Memory B cell (primary cell): Measurements from ENCODE around the gene ZNF133.
"Not testable (repeated sequence)": the region's sequence is repeated elsewhere in the genome, so short reads cannot be mapped to it uniquely, and the experiment has no call there.

Experiments
- ATAC-seq: fragments of 150-1000 bp; cut with Tn5 transposase; 2 replicates; pipeline ENCODE4 v1.10.0; 2021; ENCODE audit warnings: low read depth, mild to moderate bottlenecking, moderate library complexity
- DNase-seq, 2 donors: peaks; one replicate each; pipeline ENCODE4 v3.0.0; 2022; ENCODE audit warnings: low spot score in 2 of 2
- H3K27ac Mint-ChIP-seq: one replicate; pipeline ENCODE4 v1.8.0; 2022; ENCODE audit warnings: mild to moderate bottlenecking, moderate library complexity, mixed read lengths
- H3K27me3 Mint-ChIP-seq: one replicate; pipeline ENCODE4 v1.8.0; 2022; ENCODE audit warnings: mixed read lengths
- H3K36me3 Mint-ChIP-seq: one replicate; pipeline ENCODE4 v1.8.0; 2022; ENCODE audit warnings: mild to moderate bottlenecking, mixed read lengths
- H3K4me1 Mint-ChIP-seq: one replicate; pipeline ENCODE4 v1.8.0; 2022; ENCODE audit warnings: mixed read lengths
- H3K4me3 Mint-ChIP-seq: one replicate; pipeline ENCODE4 v1.8.0; 2022; ENCODE audit warnings: mild to moderate bottlenecking, moderate library complexity, mixed read lengths
- H3K9me3 Mint-ChIP-seq: one replicate; pipeline ENCODE4 v1.8.0; 2022; ENCODE audit warnings: mixed read lengths

ZNF133 gene

DNA sequence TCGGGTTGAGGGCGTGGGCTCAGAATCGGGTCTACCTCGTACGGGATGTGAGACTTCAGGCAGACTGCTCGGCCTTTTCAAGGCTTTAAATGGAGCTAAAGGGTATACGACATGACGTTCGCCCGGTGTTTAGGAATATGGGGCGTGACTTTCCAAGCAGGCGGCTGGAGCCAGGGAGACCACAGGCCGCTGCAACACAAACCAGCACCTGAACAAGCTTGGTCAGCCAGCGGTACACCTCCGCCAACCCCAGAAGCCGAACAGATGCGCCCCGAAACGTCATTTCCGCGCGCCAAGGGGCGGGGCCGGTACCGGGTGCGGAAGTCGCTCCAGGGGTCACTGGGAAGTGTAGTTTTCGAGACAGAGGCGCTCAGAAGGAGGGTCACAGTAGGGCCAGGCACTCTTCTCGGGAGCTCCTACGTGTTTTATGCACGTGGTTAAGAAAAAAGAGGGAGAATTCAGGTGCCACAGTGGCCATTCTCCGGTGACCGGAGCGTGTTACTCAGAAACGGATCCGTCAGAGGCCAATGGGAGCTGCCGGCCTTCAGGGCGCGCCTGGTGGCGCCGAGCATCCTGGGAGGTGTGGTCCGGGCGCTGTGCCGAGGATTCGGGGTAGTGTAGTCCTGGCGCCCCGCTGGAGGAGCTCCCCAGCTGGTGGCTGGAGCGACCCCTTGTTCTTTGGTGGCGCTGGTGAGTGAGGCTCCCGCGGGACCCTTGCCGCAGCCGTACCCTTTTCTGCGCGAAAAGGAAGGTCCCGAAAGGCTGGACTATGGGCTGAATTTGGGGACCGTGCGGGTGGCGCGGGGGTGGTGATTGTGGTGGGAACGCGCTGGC lies at the start of gene ZNF133:
Gene ZNF133, plus strand, starts transcription at position 613 of the 834 bp plus-strand sequence. CDS start 17,160 bp downstream, outside the sequence.
- H3K9me3 Mint-ChIP-seq, result peaks cover 12% of the 10 kb centered on the region
- peaks cover 14% of the 10 kb centered on the region for H3K27me3 Mint-ChIP-seq
- peak within 1 kb of the TSS; percentile 97 for H3K27ac Mint-ChIP-seq
- peak within 1 kb of the TSS; percentile 94 for H3K4me3 Mint-ChIP-seq
- peaks cover 15% of the 10 kb centered on the region for H3K4me1 Mint-ChIP-seq
- H3K36me3 Mint-ChIP-seq, result peaks cover 21% of the 10 kb centered on the region
- peak; percentile 95 to 99 for DNase-seq
- ATAC-seq, result peak; percentile 90

DNA sequence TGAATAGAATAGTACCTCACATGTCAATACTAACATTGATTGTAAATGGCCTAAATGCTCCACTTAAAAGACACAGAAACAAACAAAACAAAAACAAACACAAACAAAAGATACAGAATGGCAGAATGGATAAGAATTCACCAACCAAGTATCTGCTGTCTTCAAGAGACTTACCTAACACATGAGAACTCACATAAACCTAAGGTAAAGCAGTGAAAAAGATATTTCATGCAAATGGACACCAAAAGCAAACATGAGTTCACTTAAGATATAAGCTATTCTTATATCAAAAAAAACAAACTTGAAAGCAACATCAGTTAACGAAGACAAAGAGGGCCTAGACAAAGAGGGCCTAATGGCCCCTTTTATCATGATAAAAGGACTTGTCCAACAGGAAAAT lies 47.3 kb upstream of the ZNF133 start:
- Mint-ChIP-seq H3K4me3 (no peak overlapping the region), H3K9me3 (peaks cover 6% of the 10 kb centered on the region), H3K27me3 (peaks cover 20% of the 10 kb centered on the region), H3K27ac (no peak overlapping the region), H3K36me3 (no peaks in the 10 kb centered on the region), H3K4me1 (no peaks in the 10 kb centered on the region)
- ATAC-seq (no peak), DNase-seq (no peak)

DNA sequence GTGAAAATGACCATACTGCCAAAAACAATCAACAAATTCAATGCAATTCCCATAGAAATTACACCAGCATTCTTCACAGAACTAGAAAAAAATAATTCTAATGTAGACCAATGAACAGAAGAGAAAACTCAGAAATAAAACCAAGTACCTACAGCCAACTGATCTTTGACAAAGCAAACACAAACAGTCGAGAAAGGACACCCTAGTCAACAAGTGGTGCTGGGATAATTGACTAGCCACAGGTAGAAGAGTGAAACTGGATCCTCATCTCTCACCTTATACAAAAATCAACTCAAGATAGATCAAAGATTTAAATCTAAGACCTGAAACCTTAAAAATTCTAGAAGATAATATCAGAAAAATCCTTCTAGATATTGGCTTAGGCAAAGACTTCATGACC lies 44.5 kb upstream of the ZNF133 start:
- DNase-seq, result no peak
- Mint-ChIP-seq H3K27ac (no peak overlapping the region), H3K4me1 (no peaks in the 10 kb centered on the region), H3K27me3 (peaks cover 20% of the 10 kb centered on the region), H3K4me3 (no peak overlapping the region), H3K36me3 (no peaks in the 10 kb centered on the region), H3K9me3 (peaks cover 6% of the 10 kb centered on the region)
- ATAC-seq, result no peak

DNA sequence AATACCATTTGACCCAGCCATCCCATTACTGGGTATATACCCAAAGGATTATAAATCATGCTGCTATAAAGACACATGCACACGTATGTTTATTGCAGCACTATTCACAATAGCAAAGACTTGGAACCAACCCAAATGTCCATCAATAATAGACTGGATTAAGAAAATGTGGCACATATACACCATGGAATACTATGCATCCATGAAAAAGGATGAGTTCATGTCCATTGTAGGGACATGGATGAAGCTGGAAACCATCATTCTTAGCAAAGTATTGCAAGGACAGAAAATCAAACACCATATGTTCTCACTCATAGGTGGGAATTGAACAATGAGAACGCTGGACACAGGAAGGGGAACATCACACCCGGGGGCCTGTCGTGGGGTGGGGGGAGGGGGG lies 39.8 kb upstream of the ZNF133 start:
- not testable (repeated sequence) for H3K27me3 Mint-ChIP-seq, ATAC-seq, DNase-seq, H3K4me3 Mint-ChIP-seq, H3K27ac Mint-ChIP-seq, H3K4me1 Mint-ChIP-seq, H3K36me3 Mint-ChIP-seq, H3K9me3 Mint-ChIP-seq

DNA sequence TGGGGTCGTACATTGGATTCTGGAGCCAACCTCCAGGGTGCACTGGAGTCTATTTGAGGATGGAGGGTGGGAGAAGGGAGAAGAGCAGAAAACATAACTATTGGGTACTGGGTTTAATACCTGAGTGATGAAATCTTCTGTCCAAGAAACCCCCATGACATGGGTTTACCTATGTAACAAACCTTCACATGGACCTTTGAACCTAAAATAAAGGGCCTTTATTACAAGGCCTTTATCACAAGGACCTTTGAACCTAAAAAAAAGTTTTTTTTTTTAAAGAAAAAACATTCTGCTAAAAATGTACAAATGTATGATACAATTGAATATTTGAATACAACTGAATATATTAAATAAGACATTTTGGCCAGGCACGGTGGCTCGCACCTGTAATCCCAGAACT lies 38.1 kb upstream of the ZNF133 start:
- no peak overlapping the region for H3K27ac Mint-ChIP-seq
- no peaks in the 10 kb centered on the region for H3K4me1 Mint-ChIP-seq
- ATAC-seq (no peak), DNase-seq (no peak)
- H3K4me3 Mint-ChIP-seq, result no peak overlapping the region
- no peaks in the 10 kb centered on the region for H3K36me3 Mint-ChIP-seq
- peaks cover 2% of the 10 kb centered on the region for H3K27me3 Mint-ChIP-seq
- H3K9me3 Mint-ChIP-seq, result no peaks in the 10 kb centered on the region

DNA sequence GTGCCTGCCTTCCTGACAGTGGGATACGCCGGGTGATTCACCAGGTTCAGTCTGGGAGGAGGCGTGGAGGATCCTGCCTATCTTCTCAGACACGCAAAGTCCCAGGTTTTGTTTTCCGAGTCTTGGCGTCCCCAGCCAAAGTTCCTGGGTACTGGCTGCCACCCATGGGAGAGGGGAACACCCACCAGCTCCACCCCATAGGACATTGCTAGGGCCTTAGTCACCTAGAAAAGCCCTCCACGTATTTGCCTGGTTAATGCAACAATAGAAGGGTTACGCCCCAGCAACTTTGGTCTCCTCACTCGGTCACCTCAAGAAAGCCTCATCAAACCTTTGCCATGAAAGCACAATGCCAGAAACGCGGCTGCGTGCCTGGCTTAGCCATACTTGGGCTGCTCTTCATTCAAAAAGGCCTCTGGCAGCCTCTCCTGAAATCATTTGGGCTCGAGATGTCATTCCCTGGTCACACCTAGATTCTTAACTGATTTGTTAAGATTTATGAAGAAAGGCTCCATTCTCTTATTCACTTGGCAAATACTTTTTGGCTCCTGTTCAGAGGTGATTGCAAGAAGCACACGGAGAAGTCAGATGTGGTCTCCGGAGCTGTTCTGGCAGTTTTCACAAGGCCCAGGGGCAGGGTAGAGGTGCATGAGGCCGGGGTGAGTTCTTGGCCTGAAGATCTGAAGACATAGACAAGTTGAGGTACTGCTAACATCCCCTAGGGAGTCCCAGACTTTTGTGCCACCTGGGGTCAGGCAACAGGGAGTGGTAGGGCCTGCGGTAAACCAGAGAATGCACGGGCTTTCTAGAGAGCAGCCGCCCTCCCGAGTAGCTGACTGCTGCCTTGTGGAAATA lies 35.5 kb upstream of the ZNF133 start:
- H3K4me3 Mint-ChIP-seq, result no peak overlapping the region
- H3K36me3 Mint-ChIP-seq, result no peaks in the 10 kb centered on the region
- H3K9me3 Mint-ChIP-seq, result no peaks in the 10 kb centered on the region
- H3K27me3 Mint-ChIP-seq, result peaks cover 4% of the 10 kb centered on the region
- H3K27ac Mint-ChIP-seq, result no peak overlapping the region
- H3K4me1 Mint-ChIP-seq, result no peaks in the 10 kb centered on the region
- DNase-seq (no peak), ATAC-seq (no peak)

DNA sequence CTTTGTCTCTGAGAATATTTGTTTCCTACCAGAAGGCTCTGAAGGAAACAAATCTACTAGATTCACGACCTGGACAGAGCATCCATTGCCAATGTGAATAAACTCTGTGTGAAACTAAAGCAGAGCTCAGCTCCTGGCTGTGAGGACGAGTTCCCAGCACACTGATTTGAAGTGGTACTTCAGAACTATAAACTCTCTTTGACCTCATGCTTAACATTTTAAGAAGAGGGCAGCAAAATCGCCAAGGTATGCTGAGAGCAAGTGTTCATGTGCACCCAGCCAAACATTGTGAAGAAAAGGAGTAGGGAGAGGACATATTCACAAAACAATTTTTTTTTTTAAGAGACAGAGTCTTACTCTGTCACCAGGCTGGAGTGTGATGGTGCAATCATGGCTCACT lies 33.7 kb upstream of the ZNF133 start:
- Mint-ChIP-seq H3K36me3 (no peaks in the 10 kb centered on the region), H3K27me3 (peaks cover 4% of the 10 kb centered on the region), H3K4me1 (no peaks in the 10 kb centered on the region), H3K27ac (no peak overlapping the region), H3K4me3 (no peak overlapping the region), H3K9me3 (no peaks in the 10 kb centered on the region)
- ATAC-seq, result no peak
- no peak for DNase-seq

DNA sequence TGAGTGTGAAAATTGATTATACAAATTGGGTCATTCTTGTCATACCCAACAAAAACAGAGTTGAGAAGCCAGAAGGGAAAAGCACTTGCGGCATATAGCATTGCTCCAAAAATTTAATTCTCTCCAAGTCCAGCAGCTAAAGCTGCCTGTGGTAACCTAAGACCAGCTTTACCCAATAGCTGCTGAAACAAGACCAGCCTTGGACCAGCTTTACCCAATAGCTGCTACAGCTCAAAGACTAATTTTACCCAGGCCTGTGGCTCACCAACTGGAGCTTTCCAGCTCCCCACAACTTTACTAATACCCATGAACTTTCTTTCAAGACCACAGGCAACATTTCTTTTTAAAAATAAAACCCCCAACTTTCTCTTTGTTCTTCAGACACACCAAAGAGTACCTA lies 32.8 kb upstream of the ZNF133 start:
- no peak for DNase-seq
- Mint-ChIP-seq H3K36me3 (no peaks in the 10 kb centered on the region), H3K27me3 (peaks cover 4% of the 10 kb centered on the region), H3K4me1 (no peaks in the 10 kb centered on the region), H3K4me3 (no peak overlapping the region), H3K9me3 (no peaks in the 10 kb centered on the region), H3K27ac (no peak overlapping the region)
- ATAC-seq, result no peak

DNA sequence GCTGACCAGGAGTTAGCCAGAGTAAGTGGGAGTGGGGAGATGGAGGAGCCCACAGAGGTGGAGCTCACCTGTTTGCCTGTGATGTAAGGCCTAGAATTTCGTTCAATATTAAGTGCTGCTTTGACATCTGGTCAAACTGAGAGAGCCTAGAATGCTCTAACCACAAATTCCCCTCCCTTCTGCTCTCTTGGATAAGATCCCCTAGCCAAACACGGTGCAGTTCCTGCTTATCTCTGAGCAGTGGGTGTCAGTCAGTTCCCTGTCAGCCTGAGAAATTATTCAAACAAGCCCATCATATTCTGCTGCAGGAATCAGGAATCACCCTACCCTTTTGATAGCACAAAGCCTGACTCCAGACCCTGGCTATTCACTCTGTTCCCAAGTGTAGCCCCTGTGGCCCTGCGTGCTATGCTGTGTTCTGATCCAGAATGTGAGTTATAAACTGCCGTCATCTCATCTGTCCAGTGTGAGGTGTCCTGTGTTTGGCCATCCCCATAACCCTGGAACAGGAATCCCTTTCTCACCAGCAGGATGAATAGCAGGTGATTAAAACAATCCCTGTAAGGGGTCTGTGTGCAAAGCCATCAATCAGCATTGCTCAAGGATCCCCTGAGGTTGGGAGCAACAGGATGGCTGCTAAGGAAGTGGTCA lies 31.8 kb upstream of the ZNF133 start:
- Mint-ChIP-seq H3K4me3 (no peak overlapping the region), H3K36me3 (no peaks in the 10 kb centered on the region), H3K4me1 (no peaks in the 10 kb centered on the region), H3K9me3 (no peaks in the 10 kb centered on the region), H3K27me3 (peaks cover 3% of the 10 kb centered on the region), H3K27ac (no peak overlapping the region)
- no peak for ATAC-seq
- DNase-seq, result no peak

DNA sequence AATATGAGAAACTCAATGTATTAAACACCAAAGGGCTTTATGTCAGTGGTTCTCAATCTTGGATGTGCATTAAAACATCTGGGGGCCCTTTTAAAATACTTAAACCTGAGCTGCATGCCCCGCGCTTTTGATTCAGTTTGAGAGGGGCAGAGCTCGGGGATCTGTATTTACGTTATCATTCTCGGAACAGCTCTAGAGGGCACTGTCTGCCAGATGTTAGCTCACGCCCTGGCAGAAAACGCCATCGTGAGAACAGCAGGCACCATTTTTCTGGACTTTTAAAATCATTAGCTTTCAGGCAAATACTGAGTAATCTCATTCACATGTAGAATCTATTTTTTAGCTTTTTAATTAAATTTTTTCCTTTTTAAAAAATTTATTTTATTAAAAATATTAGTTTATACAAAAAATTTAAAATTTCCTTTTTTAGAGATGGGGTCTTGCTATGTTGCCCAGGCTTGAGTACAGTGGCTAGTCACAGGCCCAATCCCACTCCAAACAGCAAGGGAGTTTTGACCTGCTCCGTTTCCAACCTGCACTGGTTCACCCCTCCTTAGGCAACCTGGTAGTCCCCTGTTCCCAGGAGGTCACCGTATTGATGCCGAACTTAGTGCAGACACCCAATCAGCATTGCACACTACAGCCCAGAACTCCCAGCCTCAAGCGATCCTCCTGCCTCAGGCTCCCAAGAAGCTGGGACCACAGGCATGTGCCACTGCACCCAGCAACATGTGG lies 30.0 kb upstream of the ZNF133 start:
- Mint-ChIP-seq H3K27me3 (peaks cover 4% of the 10 kb centered on the region), H3K27ac (no peak overlapping the region)

DNA sequence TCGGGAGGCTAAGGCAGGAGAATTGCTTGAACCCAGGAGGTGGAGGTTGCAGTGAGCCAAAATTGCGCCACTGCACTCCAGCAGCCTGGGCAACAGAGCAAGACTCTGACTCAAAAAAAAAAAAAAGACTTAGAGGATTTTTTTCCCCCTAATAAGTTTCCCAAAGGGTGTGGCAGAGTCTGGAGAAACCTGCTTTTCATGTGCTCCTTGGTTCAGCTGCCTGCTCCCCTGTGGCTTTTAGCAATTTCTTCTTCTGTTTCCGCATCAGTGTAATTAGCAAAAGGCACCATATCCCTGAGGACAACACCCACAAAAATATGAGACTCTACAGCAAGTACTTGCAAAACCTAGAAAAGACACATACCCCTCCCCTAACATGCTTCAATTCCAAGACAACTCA lies 28.6 kb upstream of the ZNF133 start:
- Mint-ChIP-seq H3K36me3 (no peaks in the 10 kb centered on the region), H3K9me3 (no peaks in the 10 kb centered on the region), H3K27ac (no peak overlapping the region), H3K4me1 (no peaks in the 10 kb centered on the region), H3K27me3 (peaks cover 4% of the 10 kb centered on the region), H3K4me3 (no peak overlapping the region)
- DNase-seq (no peak), ATAC-seq (no peak)

More for the DNA sequence above, 30.0 kb upstream of the ZNF133 start:
- H3K9me3 Mint-ChIP-seq, result no peaks in the 10 kb centered on the region
- H3K4me1 Mint-ChIP-seq, result no peaks in the 10 kb centered on the region
- no peaks in the 10 kb centered on the region for H3K36me3 Mint-ChIP-seq
- H3K4me3 Mint-ChIP-seq, result no peak overlapping the region
- DNase-seq, result no peak
- ATAC-seq, result no peak

DNA sequence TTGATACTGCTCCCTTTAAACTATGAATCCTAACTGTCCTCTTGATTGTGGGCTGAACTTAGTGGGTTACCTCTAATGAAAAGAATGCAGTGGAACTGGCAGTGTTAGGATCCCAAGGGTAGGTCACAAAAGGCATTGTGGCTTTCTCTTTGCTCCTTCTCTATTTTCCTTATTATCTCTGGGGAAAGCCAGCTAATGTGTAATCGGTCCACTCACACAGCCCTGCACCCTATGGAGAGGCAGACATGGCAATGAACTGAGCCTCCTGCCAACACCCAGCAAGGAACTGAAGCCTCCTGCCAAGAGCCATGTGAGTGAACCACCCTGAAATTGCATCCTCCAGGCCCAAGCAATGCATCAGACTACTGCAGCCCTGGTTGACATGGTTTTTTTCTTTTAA lies 24.6 kb upstream of the ZNF133 start:
- ATAC-seq (no peak), DNase-seq (no peak)
- no peaks in the 10 kb centered on the region for H3K9me3 Mint-ChIP-seq
- no peak overlapping the region for H3K27ac Mint-ChIP-seq
- peaks cover 8% of the 10 kb centered on the region for H3K27me3 Mint-ChIP-seq
- no peaks in the 10 kb centered on the region for H3K36me3 Mint-ChIP-seq
- H3K4me3 Mint-ChIP-seq, result no peak overlapping the region
- H3K4me1 Mint-ChIP-seq, result no peaks in the 10 kb centered on the region

DNA sequence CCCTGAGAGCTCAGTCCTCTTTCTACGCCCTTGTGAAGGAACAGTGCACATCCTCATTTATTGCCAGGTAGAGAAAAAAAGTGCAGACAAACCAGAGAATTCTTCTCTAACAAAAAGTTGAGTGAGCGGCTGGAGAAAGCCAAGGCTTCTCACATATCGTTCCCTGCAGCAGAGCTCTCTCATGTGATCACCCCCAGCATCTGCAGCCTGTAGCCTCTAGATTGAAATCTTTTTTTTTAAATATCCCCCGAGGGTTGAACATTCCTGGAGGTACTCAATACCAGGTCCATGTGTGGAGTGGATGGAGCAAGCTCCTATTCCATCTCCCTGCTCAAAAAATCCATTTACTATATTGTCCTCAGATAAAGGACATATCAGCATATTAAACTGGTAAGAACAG lies 22.9 kb upstream of the ZNF133 start:
- Mint-ChIP-seq H3K36me3 (no peaks in the 10 kb centered on the region), H3K27me3 (peaks cover 8% of the 10 kb centered on the region), H3K27ac (no peak overlapping the region), H3K4me3 (no peak overlapping the region), H3K9me3 (no peaks in the 10 kb centered on the region), H3K4me1 (peaks cover 2% of the 10 kb centered on the region)
- DNase-seq (no peak), ATAC-seq (no peak)
